IMR-90 (cell line): ENCODE results near the gene GTF2A1. TPM values are rescaled to one million over a fixed set of nuclear protein-coding genes. Genes with fewer than 3 reads are reported as not detected.

Experiments used
- ATAC-seq: fragments of 200-7000 bp; cut with Tn5 transposase; 2 replicates; pipeline ENCODE4 v1.9.1; 2020; ENCODE audit warnings: low read depth, mild to moderate bottlenecking, moderate library complexity
- BruUV-seq: library from RNA; stranded (reverse); fragments of 400-500 nt; replicated peaks from 2 replicates; lab custom pipeline; 2021; lab: Mats Ljungman, UMichigan
- CTCF ChIA-PET: fragments of 300-600 bp; formaldehyde crosslinking; extraction: SDS; loops from one replicate; lab custom pipeline; 2021; ENCODE audit warnings: antibody characterized with exemption; lab: Yijun Ruan, JAX
- POLR2A ChIA-PET: fragments of 300-600 bp; sonication (Branson Sonifier 250); formaldehyde crosslinking; loops from one replicate; lab custom pipeline; 2022; ENCODE audit warnings: antibody characterized with exemption; ENCODE audit not compliant: unreplicated experiment; lab: Charles Lee
- DNase-seq: peaks from one replicate; pipeline ENCODE4 v3.0.0; 2013
- H2AFZ ChIP-seq: replicated peaks from 2 replicates; pipeline ENCODE3; 2013; ENCODE audit warnings: low read length, mild to moderate bottlenecking; ENCODE audit not compliant: poor library complexity
- H2AK5ac ChIP-seq: 2 replicates; pipeline ENCODE4 v1.6.1; 2013; ENCODE audit warnings: low read depth, low read length, inconsistent platforms
- H2AK9ac ChIP-seq: replicated peaks from 2 replicates; pipeline ENCODE3; 2013; ENCODE audit warnings: mild to moderate bottlenecking, low read depth, low read length, moderate library complexity; ENCODE audit not compliant: poor library complexity
- H2BK120ac ChIP-seq: 2 replicates; pipeline ENCODE4 v1.6.1; 2013; ENCODE audit warnings: low read depth, low read length, inconsistent platforms
- H2BK15ac ChIP-seq: 3 replicates; pipeline ENCODE4 v1.6.1; 2013; ENCODE audit warnings: low read depth, low read length, inconsistent platforms
- H2BK20ac ChIP-seq: 2 replicates; pipeline ENCODE4 v1.6.1; 2013; ENCODE audit warnings: low read depth, mild to moderate bottlenecking, inconsistent platforms, low read length, moderate library complexity
- H2BK5ac ChIP-seq: 2 replicates; pipeline ENCODE4 v1.6.1; 2013; ENCODE audit warnings: mild to moderate bottlenecking, low read depth, low read length, inconsistent platforms; ENCODE audit not compliant: poor library complexity, severe bottlenecking
- H3K14ac ChIP-seq: replicated peaks from 2 replicates; pipeline ENCODE4 v1.6.1; 2013; ENCODE audit warnings: low read depth, low read length, inconsistent platforms
- H3K18ac ChIP-seq: 2 replicates; pipeline ENCODE4 v1.6.1; 2013; ENCODE audit warnings: low read depth, low read length, control low read depth
- H3K23ac ChIP-seq: 2 replicates; pipeline ENCODE4 v1.6.1; 2013; ENCODE audit warnings: low read depth, low read length, inconsistent platforms
- H3K27ac ChIP-seq: 2 replicates; pipeline ENCODE4 v1.5.1; 2013; ENCODE audit warnings: mild to moderate bottlenecking, control low read depth, low read length; ENCODE audit not compliant: insufficient read depth
- H3K27me3 ChIP-seq: 2 replicates; pipeline ENCODE4 v1.6.1; 2013; ENCODE audit warnings: low read length; ENCODE audit not compliant: control insufficient read depth, insufficient read depth
- H3K36me3 ChIP-seq: 2 replicates; pipeline ENCODE4 v1.6.1; 2013; ENCODE audit warnings: low read length, mixed read lengths; ENCODE audit not compliant: control insufficient read depth, insufficient read depth
- H3K4ac ChIP-seq: 2 replicates; pipeline ENCODE4 v1.6.1; 2013; ENCODE audit warnings: low read depth, low read length, inconsistent platforms
- H3K4me1 ChIP-seq: 2 replicates; pipeline ENCODE4 v1.6.1; 2013; ENCODE audit warnings: low read length, mixed read lengths; ENCODE audit not compliant: control insufficient read depth, insufficient read depth
- H3K4me2 ChIP-seq: 2 replicates; pipeline ENCODE4 v1.6.1; 2013; ENCODE audit warnings: low read depth, mild to moderate bottlenecking, control low read depth, low read length, moderate library complexity
- H3K4me3 ChIP-seq: 2 replicates; pipeline ENCODE4 v1.5.1; 2013; ENCODE audit warnings: low read depth, mild to moderate bottlenecking, control low read depth, low read length, moderate library complexity; ENCODE audit not compliant: insufficient read depth
- H3K56ac ChIP-seq: 2 replicates; pipeline ENCODE4 v1.6.1; 2013; ENCODE audit warnings: low read length, inconsistent platforms; ENCODE audit not compliant: insufficient read depth; ENCODE audit errors: extremely low read depth
- H3K79me1 ChIP-seq, 2 experiments: 2 replicates each; pipeline ENCODE4 v1.6.1; 2013; ENCODE audit warnings: low read length in 2 of 2, inconsistent platforms in 1 of 2, low read depth in 1 of 2
- H3K9ac ChIP-seq: 2 replicates; pipeline ENCODE4 v1.6.1; 2013; ENCODE audit warnings: low read depth, low read length, control low read depth
- H3K9me1 ChIP-seq: 2 replicates; pipeline ENCODE4 v1.6.1; 2013; ENCODE audit warnings: low read length, inconsistent platforms; ENCODE audit not compliant: insufficient read depth
- H3K9me3 ChIP-seq: 2 replicates; pipeline ENCODE4 v1.6.1; 2013; ENCODE audit warnings: low read length; ENCODE audit not compliant: control insufficient read depth, insufficient read depth
- H4K20me1 ChIP-seq: 2 replicates; pipeline ENCODE4 v1.6.1; 2013; ENCODE audit warnings: low read length, inconsistent platforms; ENCODE audit not compliant: insufficient read depth
- H4K5ac ChIP-seq: 2 replicates; pipeline ENCODE4 v1.6.1; 2013; ENCODE audit warnings: mild to moderate bottlenecking, low read depth, low read length, control low read depth
- H4K8ac ChIP-seq, 2 experiments: 2 replicates each; pipeline ENCODE4 v1.6.1; 2013; ENCODE audit warnings: low read depth in 2 of 2, low read length in 2 of 2, control low read depth in 1 of 2, inconsistent platforms in 1 of 2
- H4K91ac ChIP-seq: 2 replicates; pipeline ENCODE4 v1.6.1; 2013; ENCODE audit warnings: low read depth, low read length, inconsistent platforms; ENCODE audit not compliant: insufficient read depth
- BHLHE40 ChIP-seq: fragments of 150-350 bp; IDR thresholded peaks from 2 replicates; pipeline ENCODE4 v1.6.1; 2016; ENCODE audit warnings: mild to moderate bottlenecking, low read depth, low read length
- CEBPB ChIP-seq: IDR thresholded peaks from 2 replicates; pipeline ENCODE4 v1.6.1; 2012; ENCODE audit warnings: low read depth, low read length, improper control_type of control experiment
- CHD1 ChIP-seq: IDR thresholded peaks from 2 replicates; pipeline ENCODE4 v1.6.1; 2012; ENCODE audit warnings: low read depth, low read length, improper control_type of control experiment
- FOS ChIP-seq: fragments of 150-350 bp; IDR thresholded peaks from 2 replicates; pipeline ENCODE4 v1.6.1; 2016; ENCODE audit warnings: low read depth, low read length
- MAFK ChIP-seq: IDR thresholded peaks from 2 replicates; pipeline ENCODE4 v1.6.1; 2012; ENCODE audit warnings: low read depth, low read length, improper control_type of control experiment
- MAZ ChIP-seq: IDR thresholded peaks from 2 replicates; pipeline ENCODE4 v1.6.1; 2012; ENCODE audit warnings: low read depth, mild to moderate bottlenecking, low read length, improper control_type of control experiment, moderate library complexity, borderline replicate concordance
- MXI1 ChIP-seq: IDR thresholded peaks from 2 replicates; pipeline ENCODE4 v1.6.1; 2012; ENCODE audit warnings: low read depth, mild to moderate bottlenecking, low read length, moderate library complexity, borderline replicate concordance
- POLR2A ChIP-seq: IDR thresholded peaks from 2 replicates; pipeline ENCODE4 v1.6.1; 2012; ENCODE audit warnings: mild to moderate bottlenecking, low read depth, low read length
- RAD21 ChIP-seq: IDR thresholded peaks from 2 replicates; pipeline ENCODE4 v1.6.1; 2012; ENCODE audit warnings: low read length, improper control_type of control experiment
- RCOR1 ChIP-seq: IDR thresholded peaks from 2 replicates; pipeline ENCODE4 v1.6.1; 2012; ENCODE audit warnings: mild to moderate bottlenecking, low read length, improper control_type of control experiment; ENCODE audit not compliant: insufficient replicate concordance
- RFX5 ChIP-seq: IDR thresholded peaks from 2 replicates; pipeline ENCODE4 v1.8.0; 2012; ENCODE audit warnings: low read depth, mild to moderate bottlenecking, low read length, moderate library complexity
- SMC3 ChIP-seq: fragments of 150-350 bp; IDR thresholded peaks from 2 replicates; pipeline ENCODE4 v1.6.1; 2016; ENCODE audit warnings: low read depth, mild to moderate bottlenecking, antibody characterized with exemption, low read length, moderate library complexity
- WGBS, 2 experiments: methylation state at CpG; one replicate each; pipeline versions ENCODE4 v1.1.5 to v1.1.7; 2013; ENCODE audit warnings: missing lambda C conversion rate in 2 of 2; ENCODE audit not compliant: insufficient read length in 1 of 2; ENCODE audit errors: extremely low coverage in 2 of 2; 5-methylcytosine and 5-hydroxymethylcytosine counted together
- dilution Hi-C: fragments of 300-500 bp; cut with HindIII; formaldehyde crosslinking; loops from one replicate; pipeline ENCODE4 v1.14.3; 2018; ENCODE audit warnings: low sequenced_read_pairs; ENCODE audit not compliant: unreplicated experiment
- in situ Hi-C: fragments of 300-500 bp; cut with MboI; formaldehyde crosslinking; loops from 3 replicates; pipeline ENCODE4 v1.14.3; 2019; ENCODE audit warnings: low sequenced_read_pairs, inconsistent platforms, mixed read lengths
- intact Hi-C: fragments of 100-400 bp; cut with micrococcal nuclease; formaldehyde crosslinking; loops from 2 replicates; pipeline ENCODE4 v1.10.0; 2022
- polyA plus RNA-seq, 3 experiments: library from polyadenylated mRNA; depleted of rRNA; stranded (reverse); fragments of >200 nt; gene quantifications; 2 replicates each; pipeline ENCODE4 v1.2.3, GENCODE V29; 2012; ENCODE audit warnings: low replicate concordance in 1 of 3
- total RNA-seq: library from RNA; depleted of rRNA; stranded (reverse); fragments of >200 nt; gene quantifications from 2 replicates; pipeline ENCODE4 v1.2.3, GENCODE V29; 2012
- TF ChIP-seq, protein P1 (sequence below): conservative IDR thresholded peaks from 2 replicates; pipeline ENCODE4 v1.5.1; 2012; ENCODE audit warnings: mild to moderate bottlenecking, low read depth, low read length, improper control_type of control experiment
- TF ChIP-seq, protein P2 (sequence below): fragments of 150-350 bp; IDR thresholded peaks from 2 replicates; pipeline ENCODE4 v1.6.1; 2016; ENCODE audit warnings: low read depth, mild to moderate bottlenecking, low read length, moderate library complexity, borderline replicate concordance
- TF ChIP-seq, protein P3 (sequence below): fragments of 150-350 bp; IDR thresholded peaks from 2 replicates; pipeline ENCODE4 v1.6.1; 2017; ENCODE audit warnings: mild to moderate bottlenecking, antibody characterized with exemption, low read length, low read depth

GTF2A1 gene
- total and polyA plus RNA-seq, 2 of the 4 experiments (the other 2 are of a cell fraction) = 16.0 to 60.4 TPM

DNA sequence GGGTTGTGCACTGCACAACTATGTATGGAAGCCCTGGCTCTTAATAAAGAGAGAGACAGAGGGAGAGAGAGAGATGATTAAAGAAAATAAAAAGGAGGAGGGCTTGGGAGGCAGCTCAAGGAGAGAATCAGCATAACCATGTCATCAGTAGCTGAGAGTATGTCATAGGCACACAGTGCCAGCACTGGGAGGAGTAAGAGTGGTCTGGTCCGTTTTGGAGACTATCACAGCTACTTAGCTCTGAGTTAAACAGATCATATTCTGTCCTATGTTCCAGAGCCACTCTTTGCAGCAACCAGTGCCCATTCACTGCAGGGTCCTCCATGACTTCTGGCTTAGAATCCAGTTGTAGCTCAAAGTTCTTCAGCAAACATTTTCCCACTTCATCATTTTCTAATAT is 59.0 kb downstream of the GTF2A1 start:
- no peak overlapping the region for H2BK5ac ChIP-seq
- in situ Hi-C loops = loop anchor here (10.0 kb wide), 1 partner anchor 167 kb away; no protein-coding TSS in a partner anchor
- no peak overlapping the region for H4K5ac ChIP-seq
- BruUV-seq = no TSS peak
- H3K36me3 ChIP-seq = no peaks in the 10 kb centered on the region
- no peaks in the 10 kb centered on the region for H3K9me1 ChIP-seq
- H4K20me1 ChIP-seq = no peaks in the 10 kb centered on the region
- POLR2A ChIA-PET = no interaction called here
- no peak overlapping the region for H3K4me2 ChIP-seq
- dilution Hi-C loops = no loop called here
- no peak overlapping the region for H2AK5ac ChIP-seq
- H3K23ac ChIP-seq = no peak overlapping the region
- no peak overlapping the region for H3K27ac ChIP-seq
- H2AFZ ChIP-seq = no peak overlapping the region
- CTCF ChIA-PET = no interaction called here
- H3K56ac ChIP-seq = no peak overlapping the region
- no peak overlapping the region for H3K14ac ChIP-seq
- no peak overlapping the region for H4K8ac ChIP-seq
- H4K91ac ChIP-seq = no peak overlapping the region
- H3K9me3 ChIP-seq = no peaks in the 10 kb centered on the region
- no peak overlapping the region for H2AK9ac ChIP-seq
- WGBS, 2 experiments = no CpG with 5 or more reads among the region's 1 CpG
- no peak for ATAC-seq
- H3K18ac ChIP-seq = no peak overlapping the region
- no peak overlapping the region for H2BK15ac ChIP-seq
- no peak overlapping the region for H2BK20ac ChIP-seq
- TF ChIP-seq MAFK (no peak), POLR2A (no peak), CHD1 (no peak), FOS (no peak), SMC3 (no peak), RAD21 (no peak), CEBPB (no peak), MAZ (no peak), MXI1 (no peak), RCOR1 (no peak), BHLHE40 (no peak), RFX5 (no peak)
- TF ChIP-seq, protein P1, sequence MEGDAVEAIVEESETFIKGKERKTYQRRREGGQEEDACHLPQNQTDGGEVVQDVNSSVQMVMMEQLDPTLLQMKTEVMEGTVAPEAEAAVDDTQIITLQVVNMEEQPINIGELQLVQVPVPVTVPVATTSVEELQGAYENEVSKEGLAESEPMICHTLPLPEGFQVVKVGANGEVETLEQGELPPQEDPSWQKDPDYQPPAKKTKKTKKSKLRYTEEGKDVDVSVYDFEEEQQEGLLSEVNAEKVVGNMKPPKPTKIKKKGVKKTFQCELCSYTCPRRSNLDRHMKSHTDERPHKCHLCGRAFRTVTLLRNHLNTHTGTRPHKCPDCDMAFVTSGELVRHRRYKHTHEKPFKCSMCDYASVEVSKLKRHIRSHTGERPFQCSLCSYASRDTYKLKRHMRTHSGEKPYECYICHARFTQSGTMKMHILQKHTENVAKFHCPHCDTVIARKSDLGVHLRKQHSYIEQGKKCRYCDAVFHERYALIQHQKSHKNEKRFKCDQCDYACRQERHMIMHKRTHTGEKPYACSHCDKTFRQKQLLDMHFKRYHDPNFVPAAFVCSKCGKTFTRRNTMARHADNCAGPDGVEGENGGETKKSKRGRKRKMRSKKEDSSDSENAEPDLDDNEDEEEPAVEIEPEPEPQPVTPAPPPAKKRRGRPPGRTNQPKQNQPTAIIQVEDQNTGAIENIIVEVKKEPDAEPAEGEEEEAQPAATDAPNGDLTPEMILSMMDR = no peak
- TF ChIP-seq, protein P2, sequence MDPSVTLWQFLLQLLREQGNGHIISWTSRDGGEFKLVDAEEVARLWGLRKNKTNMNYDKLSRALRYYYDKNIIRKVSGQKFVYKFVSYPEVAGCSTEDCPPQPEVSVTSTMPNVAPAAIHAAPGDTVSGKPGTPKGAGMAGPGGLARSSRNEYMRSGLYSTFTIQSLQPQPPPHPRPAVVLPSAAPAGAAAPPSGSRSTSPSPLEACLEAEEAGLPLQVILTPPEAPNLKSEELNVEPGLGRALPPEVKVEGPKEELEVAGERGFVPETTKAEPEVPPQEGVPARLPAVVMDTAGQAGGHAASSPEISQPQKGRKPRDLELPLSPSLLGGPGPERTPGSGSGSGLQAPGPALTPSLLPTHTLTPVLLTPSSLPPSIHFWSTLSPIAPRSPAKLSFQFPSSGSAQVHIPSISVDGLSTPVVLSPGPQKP = no peak
- TF ChIP-seq, protein P3, sequence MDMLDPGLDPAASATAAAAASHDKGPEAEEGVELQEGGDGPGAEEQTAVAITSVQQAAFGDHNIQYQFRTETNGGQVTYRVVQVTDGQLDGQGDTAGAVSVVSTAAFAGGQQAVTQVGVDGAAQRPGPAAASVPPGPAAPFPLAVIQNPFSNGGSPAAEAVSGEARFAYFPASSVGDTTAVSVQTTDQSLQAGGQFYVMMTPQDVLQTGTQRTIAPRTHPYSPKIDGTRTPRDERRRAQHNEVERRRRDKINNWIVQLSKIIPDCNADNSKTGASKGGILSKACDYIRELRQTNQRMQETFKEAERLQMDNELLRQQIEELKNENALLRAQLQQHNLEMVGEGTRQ = no peak
- no peak overlapping the region for H3K9ac ChIP-seq
- no peaks in the 10 kb centered on the region for H3K79me1 ChIP-seq
- H3K4ac ChIP-seq = no peak overlapping the region
- H2BK120ac ChIP-seq = no peak overlapping the region
- H3K4me3 ChIP-seq = no peak overlapping the region
- no peaks in the 10 kb centered on the region for H3K4me1 ChIP-seq
- H3K27me3 ChIP-seq = no peaks in the 10 kb centered on the region
- no peak for DNase-seq
- intact Hi-C loops = no loop called here
